Globus pallidus (tissue), 1 donor: ENCODE data around the gene IGFN1.

Experiments
- DNase-seq: peaks from one replicate; pipeline ENCODE4 v3.0.0-alpha.2; 2015; ENCODE audit warnings: low spot score

The IGFN1 gene

DNA sequence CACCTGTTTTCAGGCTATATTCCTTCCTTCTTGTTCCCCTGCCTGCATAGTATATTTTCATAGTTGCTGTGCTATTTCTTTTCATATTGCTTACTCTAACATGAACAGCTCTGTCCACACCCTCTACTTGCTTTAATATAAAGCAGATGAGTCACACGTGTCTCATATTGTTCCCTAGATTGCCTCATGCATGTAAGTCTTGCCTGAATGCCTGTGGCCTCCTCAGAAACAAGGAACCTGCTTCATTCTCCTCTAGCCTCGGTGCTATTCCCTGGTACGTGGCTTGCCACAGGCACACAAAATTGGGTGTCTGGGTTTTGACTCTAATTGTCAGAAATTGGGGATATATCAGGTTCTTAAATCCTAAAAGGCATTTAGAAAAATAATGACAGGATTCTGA is 76.2 kb downstream of the IGFN1 start:
- DNase-seq: no peak

DNA sequence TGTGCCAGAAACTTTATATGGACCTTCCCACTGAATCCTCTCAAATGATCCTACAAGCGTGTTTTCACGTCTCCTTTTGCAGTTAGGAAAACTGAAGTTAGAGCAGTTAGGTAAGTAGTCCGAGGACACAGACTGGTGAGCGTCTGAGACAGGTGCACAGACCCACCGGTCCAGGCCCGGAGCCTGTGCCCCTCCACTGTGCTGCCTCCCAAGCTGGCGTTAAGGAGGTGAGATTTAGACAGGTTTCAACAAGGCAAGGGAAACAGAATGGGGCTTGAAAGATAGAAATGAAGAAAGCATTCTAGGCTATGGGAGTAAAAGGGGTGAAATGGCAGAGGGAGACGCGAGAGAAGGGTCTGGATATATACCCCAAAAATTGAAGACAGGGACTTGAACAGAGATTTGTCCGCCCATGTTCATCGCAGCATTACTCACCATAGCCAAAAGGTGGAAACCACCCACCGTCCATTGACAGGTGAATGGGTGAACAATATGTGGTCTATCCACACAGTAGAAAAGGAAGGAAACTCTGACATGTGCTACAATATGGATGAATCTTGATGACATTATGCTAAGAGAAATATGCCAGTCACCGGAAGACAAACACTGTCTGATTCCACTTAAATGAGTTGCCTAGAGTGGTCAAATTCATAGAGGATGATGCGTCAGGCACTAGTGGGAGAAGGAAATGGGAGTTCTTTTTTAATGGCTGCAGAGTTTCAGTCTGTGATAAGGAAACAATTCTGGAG is 77.0 kb downstream of the IGFN1 start:
- no peak for DNase-seq

DNA sequence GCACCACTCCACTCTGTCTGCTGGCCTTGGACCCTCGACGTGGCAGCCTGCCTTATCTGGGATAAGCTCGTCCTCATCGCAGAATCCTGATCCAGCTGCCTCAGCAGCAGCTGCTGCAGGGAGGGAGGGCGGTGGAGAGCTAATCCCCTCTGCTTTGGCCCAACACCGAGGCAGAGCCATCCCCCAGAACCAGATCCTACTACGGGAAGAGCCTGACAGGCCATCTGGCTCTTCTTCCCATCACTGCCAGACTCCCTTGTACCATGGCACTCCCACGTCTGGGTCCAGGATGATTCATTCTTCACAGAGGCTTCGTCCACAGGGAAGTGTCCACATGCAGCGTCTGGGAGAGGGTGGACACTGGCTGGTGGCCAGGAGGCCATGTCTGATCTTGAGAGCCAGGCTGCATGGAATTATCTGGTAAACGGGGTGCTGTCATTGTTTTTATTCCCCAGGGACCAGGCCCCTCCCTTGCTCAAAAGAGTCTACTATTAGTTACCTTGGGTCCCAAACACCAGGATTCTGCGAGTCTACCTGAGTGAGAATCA is 78.1 kb downstream of the IGFN1 start:
- DNase-seq: no peak

DNA sequence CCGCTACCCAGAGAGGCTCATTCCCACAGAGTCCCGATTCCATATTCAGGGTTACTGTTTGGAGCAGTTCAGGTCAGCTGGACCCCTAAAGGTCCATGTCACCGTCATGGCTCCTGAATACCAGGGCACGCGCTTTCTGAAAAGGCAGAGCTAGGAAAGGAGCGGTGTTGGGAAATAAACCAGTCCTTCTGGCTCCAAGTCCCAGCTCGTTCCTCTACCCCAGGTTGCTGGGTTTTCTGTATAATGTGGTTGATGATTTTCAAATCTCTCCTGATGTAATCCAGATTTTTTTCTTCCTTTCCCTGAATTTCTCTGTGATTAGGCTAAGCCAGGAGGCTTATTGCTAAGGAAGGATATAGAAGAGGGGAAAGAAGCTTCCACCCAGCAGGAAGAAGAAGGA is 78.7 kb downstream of the IGFN1 start:
- DNase-seq: no peak

DNA sequence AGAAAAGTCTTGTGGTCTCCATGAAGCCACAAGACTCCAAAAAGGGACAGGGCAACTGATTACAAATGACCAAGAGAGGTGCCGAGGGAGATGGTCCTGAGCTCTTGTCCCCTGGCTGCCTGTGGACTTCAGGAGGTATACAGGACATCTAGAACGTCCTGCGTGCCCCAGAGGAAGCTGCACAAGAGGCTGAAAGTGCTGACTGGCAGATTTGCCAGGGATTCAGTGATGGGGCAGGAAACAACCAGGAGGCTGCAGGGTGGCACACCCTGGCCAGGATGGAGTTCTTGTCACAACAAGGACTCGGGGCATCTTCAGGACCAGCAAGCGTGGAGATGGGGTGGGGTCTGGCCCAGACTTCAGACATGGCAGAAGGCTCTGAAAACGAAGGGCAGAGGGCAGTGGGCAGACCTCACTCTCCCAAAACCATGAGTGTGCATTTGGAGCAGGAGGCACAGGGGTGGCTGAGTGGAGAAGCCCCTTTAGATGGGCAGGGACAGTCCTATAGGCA is 79.3 kb downstream of the IGFN1 start:
- no peak for DNase-seq

GRCh38 chr1:201270616-201271390 is 80.2 kb downstream of the IGFN1 start:
- DNase-seq: no peak

DNA sequence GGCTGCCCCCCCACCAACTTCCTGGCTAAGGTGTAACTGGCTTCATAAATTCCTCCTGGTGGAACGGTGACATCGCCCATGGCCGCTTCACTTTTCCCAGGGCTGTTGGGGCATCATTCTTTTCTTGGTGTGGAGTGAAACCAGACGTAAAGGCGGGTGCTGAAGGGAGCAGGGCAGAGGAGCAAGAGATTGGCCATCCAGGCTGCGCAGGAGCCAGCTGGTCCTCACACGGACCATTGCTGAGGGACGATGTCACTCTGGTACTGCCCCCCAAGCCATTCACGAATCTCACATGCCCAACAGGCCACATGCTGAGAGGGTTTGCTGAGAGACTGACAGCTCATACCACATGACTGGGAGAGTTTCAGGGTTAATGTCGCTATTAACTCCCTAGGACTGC is 82.2 kb downstream of the IGFN1 start:
- no peak for DNase-seq

GRCh38 chr1:201274616-201275252 is 84.1 kb downstream of the IGFN1 start:
- no peak for DNase-seq

GRCh38 chr1:201275253-201275666 is 84.6 kb downstream of the IGFN1 start:
- no peak for DNase-seq

DNA sequence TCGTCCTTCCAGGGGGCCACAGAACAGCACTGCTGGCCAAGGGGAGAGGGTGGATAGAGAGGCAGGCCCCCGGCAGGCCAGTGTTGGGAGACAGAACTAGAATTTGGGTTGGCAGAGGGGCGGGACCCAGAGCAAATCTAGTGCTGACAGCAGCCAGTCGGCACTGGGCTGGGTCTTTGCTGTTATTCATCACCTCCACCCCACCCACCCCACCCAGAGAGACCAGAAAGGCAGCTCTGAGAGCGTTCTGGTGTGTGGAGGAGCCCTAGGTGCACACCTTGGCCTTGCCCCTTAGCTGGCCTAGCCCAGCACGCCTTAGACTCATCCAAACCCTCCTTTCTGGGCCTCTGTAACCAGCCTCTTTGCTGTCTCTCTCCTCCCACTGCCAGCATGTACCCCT is 86.3 kb downstream of the IGFN1 start:
- no peak for DNase-seq

GRCh38 chr1:201277441-201277840 is 86.8 kb downstream of the IGFN1 start:
- DNase-seq: no peak
